Urinary bladder (tissue), 4 donors: ENCODE results near the gene PPP1R12B. TPM values are rescaled to one million over a fixed set of nuclear protein-coding genes. Genes with fewer than 3 reads are reported as not detected.
"Not testable (repeated sequence)": the region's sequence is repeated elsewhere in the genome, so short reads cannot be mapped to it uniquely, and the experiment has no call there.

Source experiments
- DNase-seq: peaks from one replicate; pipeline ENCODE4 v3.0.0-alpha.2; 2015; ENCODE audit errors: extremely low spot score
- H3K27ac ChIP-seq: one replicate; pipeline ENCODE4 v1.5.1; 2013; ENCODE audit warnings: low read depth, mild to moderate bottlenecking, moderate library complexity
- H3K36me3 ChIP-seq: one replicate; pipeline ENCODE4 v1.6.1; 2013; ENCODE audit warnings: mild to moderate bottlenecking, moderate library complexity; ENCODE audit not compliant: insufficient read depth
- H3K4me1 ChIP-seq: one replicate; pipeline ENCODE4 v1.6.1; 2013; ENCODE audit warnings: mild to moderate bottlenecking, moderate library complexity; ENCODE audit not compliant: insufficient read depth
- H3K4me3 ChIP-seq: one replicate; pipeline ENCODE4 v1.5.1; 2013; ENCODE audit warnings: low read depth, low read length
- WGBS: extraction: QIAGEN DNeasy Blood & Tissue Kit; methylation state at CpG from one replicate; pipeline ENCODE4 v1.1.7; 2013; 5-methylcytosine and 5-hydroxymethylcytosine counted together
- polyA plus RNA-seq: library from polyadenylated mRNA; stranded (reverse); fragments of 200-250 nt; gene quantifications from one replicate; pipeline ENCODE4 v1.2.3, GENCODE V29; 2013
- total RNA-seq: library from RNA; depleted of rRNA; stranded (reverse); fragments of >200 nt; gene quantifications from one replicate; pipeline ENCODE4 v1.2.3, GENCODE V29; 2014
- donor health status: healthy with polysubstance abuse.
- donor health status: healthy.

PPP1R12B gene
- total and polyA plus RNA-seq, 2 donors, result 293 to 352 TPM

- Histone ChIP-seq H3K36me3 (no peaks in the 10 kb centered on the region), H3K4me3 (no peak overlapping the region), H3K27ac (no peak overlapping the region), H3K4me1 (no peaks in the 10 kb centered on the region)
- 96% methylated on average over 3 of the region's 3 CpGs for WGBS
- DNase-seq, result no peak
These were observed 272.9 kb downstream of the PPP1R12B start for GRCh38 chr1:202621446-202621845.

DNA sequence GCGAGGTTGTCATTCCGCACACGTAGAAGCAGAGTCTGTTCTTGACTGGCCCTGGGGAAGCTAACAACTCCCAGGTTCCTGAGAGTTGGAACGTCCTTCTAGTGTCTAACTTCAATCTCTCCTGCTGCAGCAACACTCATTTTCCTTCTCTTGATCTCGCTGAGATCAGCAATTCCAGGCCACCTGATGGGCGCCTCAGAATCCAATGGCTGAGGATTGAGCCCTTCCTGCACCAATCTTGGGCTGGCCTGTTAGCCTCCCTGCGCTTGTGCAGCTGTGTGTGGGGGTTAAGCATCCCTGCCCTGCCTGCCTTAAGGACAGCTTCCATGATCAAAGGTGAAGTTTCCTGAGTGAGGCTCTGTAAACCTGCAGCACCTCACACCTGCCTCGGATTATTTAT, 273.9 kb downstream of the PPP1R12B start:
- WGBS, result 94% methylated on average over 8 of the region's 8 CpGs
- H3K4me3 ChIP-seq, result no peak overlapping the region
- H3K27ac ChIP-seq, result no peak overlapping the region
- no peaks in the 10 kb centered on the region for H3K4me1 ChIP-seq
- H3K36me3 ChIP-seq, result no peaks in the 10 kb centered on the region
- DNase-seq, result no peak

DNA sequence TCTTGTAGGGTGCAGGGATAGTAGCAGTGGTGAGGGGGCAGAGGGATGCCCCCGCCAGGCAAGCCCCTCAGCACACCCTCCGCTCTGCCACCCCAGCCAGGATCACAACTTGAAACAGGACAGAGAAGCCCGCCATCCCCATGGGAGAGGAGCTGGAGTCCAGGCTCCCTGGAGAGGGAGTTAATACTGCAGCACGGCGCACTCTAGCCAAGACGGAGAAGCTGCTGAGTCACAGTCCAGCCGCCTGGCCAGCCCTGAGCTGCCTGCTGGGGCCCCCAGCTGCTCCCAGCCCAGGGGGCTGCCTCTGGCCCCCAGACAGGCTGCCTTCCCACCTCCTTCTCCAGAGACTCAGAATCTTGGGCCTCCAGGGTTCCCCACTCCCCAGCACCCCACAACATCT, 274.6 kb downstream of the PPP1R12B start:
- DNase-seq, result no peak
- 28% methylated on average over 7 of the region's 7 CpGs for WGBS
- no peak overlapping the region for H3K4me3 ChIP-seq
- no peaks in the 10 kb centered on the region for H3K36me3 ChIP-seq
- H3K4me1 ChIP-seq, result no peaks in the 10 kb centered on the region
- H3K27ac ChIP-seq, result no peak overlapping the region

GRCh38 chr1:202623476-202623875, 275.0 kb downstream of the PPP1R12B start:
- H3K4me1 ChIP-seq, H3K4me3 ChIP-seq, H3K36me3 ChIP-seq, DNase-seq, H3K27ac ChIP-seq: not testable (repeated sequence)
- 52% methylated on average over 12 of the region's 12 CpGs for WGBS

DNA sequence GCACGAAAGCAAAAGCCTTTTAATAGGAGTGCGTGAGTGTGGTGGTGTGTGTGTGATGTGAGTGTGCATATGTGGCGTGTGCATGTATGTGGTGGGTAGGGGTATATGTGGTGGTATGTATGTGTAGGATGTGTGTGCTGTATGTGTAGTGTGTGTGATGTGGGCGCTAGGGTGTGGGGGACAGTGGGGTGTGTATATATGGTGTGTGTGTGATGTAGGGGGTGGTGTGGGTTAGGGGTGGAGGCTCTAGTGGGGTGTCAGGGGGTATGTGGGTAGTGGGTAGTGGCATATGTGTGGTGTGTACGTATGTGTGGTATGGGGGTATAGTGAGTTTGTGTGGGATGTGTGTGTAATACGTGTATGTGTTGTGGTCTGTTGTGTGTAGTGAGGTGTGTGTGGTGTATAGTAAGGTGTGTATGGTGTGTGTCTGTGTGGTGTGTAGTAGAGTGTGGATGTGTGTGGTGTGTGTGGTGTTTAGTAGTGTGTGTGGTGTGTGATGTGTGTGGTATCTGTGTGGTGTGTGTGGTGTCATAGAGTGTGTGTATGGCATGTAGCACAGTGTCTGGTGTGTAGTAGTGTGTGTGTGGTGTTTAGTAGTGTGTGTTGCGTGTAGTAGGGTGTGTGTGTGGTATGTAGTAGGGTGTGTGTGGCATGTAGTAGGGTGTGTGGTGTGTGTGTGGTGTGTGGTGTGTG, 275.7 kb downstream of the PPP1R12B start:
- Histone ChIP-seq H3K4me3 (no peak overlapping the region), H3K4me1 (no peaks in the 10 kb centered on the region), H3K27ac (no peak overlapping the region), H3K36me3 (no peaks in the 10 kb centered on the region)
- DNase-seq, result no peak
- WGBS, result 75% methylated on average over 7 of the region's 7 CpGs

DNA sequence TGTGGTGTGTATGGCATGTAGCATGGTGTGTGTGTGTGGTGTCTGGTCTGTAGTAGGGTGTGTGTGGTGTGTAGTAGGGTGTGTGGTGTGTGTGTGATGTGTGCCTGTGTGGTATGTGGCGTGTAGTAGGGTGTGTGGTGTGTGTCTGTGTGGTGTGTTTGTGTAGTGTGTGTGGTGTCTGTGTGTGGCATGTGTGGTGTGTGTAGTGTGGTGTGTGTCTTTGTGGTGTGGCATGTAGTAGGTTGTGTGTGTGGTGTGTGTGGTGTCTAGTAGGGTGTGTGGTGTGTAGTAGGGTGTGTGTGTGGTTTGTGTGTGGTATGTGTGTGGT, 276.2 kb downstream of the PPP1R12B start:
- no peaks in the 10 kb centered on the region for H3K36me3 ChIP-seq
- WGBS, result 81% methylated on average over 1 of the region's 1 CpG
- no peaks in the 10 kb centered on the region for H3K4me1 ChIP-seq

GRCh38 chr1:202625416-202626360, 277.2 kb downstream of the PPP1R12B start:
- 36% methylated on average over 28 of the region's 28 CpGs for WGBS
- Histone ChIP-seq H3K36me3 (no peaks in the 10 kb centered on the region), H3K4me1 (no peaks in the 10 kb centered on the region), H3K4me3 (no peak overlapping the region), H3K27ac (no peak overlapping the region)
- DNase-seq, result no peak

More for the DNA sequence above, 276.2 kb downstream of the PPP1R12B start:
- Histone ChIP-seq H3K4me3 (no peak overlapping the region), H3K27ac (no peak overlapping the region)
- no peak for DNase-seq

DNA sequence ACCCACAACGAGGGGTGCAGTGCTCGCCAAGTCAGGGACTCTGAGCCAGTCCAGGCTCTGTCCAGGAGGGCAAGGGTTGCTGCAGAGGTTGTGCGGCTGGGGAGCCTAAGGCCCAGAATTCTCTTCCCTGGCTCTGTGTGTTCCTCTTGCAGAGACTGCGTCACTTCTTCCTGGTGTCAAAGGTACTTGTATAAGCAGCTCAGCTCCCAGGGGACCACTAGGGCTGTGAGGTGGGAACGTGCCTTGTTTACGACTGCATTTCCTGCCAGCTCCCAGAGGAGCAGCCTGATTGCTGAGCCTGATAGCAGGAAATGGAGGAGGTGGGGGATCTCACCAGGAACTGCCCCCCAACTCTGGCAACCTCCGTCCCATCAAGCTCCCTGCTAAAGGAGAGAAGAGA, 278.5 kb downstream of the PPP1R12B start:
- not testable (repeated sequence) for H3K36me3 ChIP-seq, DNase-seq, H3K4me3 ChIP-seq, H3K27ac ChIP-seq, H3K4me1 ChIP-seq
- WGBS, result 64% methylated on average over 7 of the region's 7 CpGs

GRCh38 chr1:202627841-202628565, 279.5 kb downstream of the PPP1R12B start:
- Histone ChIP-seq H3K4me3 (no peak overlapping the region), H3K4me1 (no peaks in the 10 kb centered on the region), H3K36me3 (no peaks in the 10 kb centered on the region), H3K27ac (no peak overlapping the region)
- WGBS, result 87% methylated on average over 13 of the region's 13 CpGs
- DNase-seq, result no peak

GRCh38 chr1:202628646-202629215, 280.2 kb downstream of the PPP1R12B start:
- no peak for DNase-seq
- 89% methylated on average over 7 of the region's 7 CpGs for WGBS

GRCh38 chr1:202629257-202629811, 280.8 kb downstream of the PPP1R12B start:
- not testable (repeated sequence) for H3K27ac ChIP-seq, H3K4me1 ChIP-seq, DNase-seq, H3K36me3 ChIP-seq, H3K4me3 ChIP-seq
- WGBS, result 83% methylated on average over 2 of the region's 2 CpGs

More at GRCh38 chr1:202628646-202629215, 280.2 kb downstream of the PPP1R12B start:
- Histone ChIP-seq H3K36me3 (no peaks in the 10 kb centered on the region), H3K4me1 (no peaks in the 10 kb centered on the region), H3K27ac (no peak overlapping the region), H3K4me3 (no peak overlapping the region)

DNA sequence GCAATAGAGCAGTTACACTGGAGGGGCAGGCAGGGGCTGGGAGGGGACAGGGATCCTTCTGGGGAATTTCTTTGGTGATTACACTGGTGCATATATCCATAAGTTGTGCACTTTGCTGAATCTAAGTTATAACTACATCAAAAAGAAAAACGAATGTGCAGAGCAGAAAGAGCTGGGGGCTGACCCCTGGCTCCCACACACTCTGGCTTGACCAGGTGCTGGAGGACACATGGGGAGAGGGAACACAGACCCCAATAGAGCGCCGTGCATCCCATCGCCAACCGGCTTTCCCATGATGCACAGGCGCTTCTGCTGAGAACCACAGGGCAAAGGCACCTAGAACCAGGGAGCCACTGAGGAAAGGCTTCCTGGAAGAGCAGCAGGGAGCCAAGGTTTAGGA, 281.6 kb downstream of the PPP1R12B start:
- H3K4me3 ChIP-seq, H3K27ac ChIP-seq, DNase-seq, H3K4me1 ChIP-seq, H3K36me3 ChIP-seq: not testable (repeated sequence)
- 83% methylated on average over 6 of the region's 6 CpGs for WGBS

DNA sequence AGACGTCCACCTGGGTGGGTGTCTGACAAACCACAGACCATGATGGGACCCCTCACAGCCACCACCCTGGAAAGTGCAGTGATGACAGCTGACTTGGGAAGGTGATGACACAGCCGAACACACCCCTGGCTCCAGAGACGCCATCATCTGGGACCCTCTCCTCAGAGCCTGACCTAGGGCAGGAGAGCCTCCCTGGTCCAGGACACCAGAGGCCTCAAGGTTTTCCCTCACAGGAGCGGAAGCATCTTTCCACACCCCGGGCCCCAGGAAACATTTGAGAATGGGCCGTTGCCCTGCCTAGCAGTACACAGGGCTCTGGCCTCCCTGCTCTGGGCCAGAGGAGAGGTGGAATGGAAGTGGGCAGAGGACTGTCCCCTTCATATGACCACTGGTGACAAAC, 282.0 kb downstream of the PPP1R12B start:
- DNase-seq, result no peak
- Histone ChIP-seq H3K27ac (no peak overlapping the region), H3K4me3 (no peak overlapping the region), H3K4me1 (no peaks in the 10 kb centered on the region), H3K36me3 (no peaks in the 10 kb centered on the region)
- WGBS, result 78% methylated on average over 6 of the region's 6 CpGs
